ENCODE data around the gene NTN1.

Gene NTN1

DNA sequence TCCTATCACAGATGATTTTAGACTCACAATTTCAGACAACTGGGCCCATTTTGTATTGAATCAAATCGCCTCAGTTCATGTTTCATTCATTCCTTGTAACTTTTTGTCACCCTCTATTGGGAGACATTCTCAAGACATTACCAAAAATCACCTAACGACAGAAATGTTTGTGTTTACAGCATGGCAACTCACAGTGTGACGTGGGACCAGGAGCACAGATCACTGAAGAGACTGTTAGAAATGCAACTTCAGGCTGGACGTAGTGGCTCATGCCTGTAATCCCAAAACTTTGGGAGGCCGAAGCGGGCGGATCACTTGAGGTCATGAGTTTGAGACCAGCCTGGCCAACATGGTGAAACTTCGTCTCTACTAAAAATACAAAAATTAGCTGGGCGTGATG is 249.6 kb downstream of the NTN1 start:
- Histone ChIP-seq H3K79me2 (ENCODE audit: control insufficient read depth, low read length) (no peaks in the 10 kb centered on the region), H3K4me3 (ENCODE audit: low read length) (no peak overlapping the region), H3K27ac (ENCODE audit: low read depth, low read length) (no peak overlapping the region), H3K9me2 (replicated peaks; ENCODE audit: control insufficient read depth, low read length) (no peaks in the 10 kb centered on the region), H4K20me1 (ENCODE audit: control insufficient read depth, insufficient read depth, low read depth, low read length) (no peaks in the 10 kb centered on the region), H3K27me3 (ENCODE audit: control insufficient read depth, low read length) (no peaks in the 10 kb centered on the region), H3K4me1 (ENCODE audit: control insufficient read depth, low read length) (no peaks in the 10 kb centered on the region), H3K4me2 (ENCODE audit: low read length) (no peak overlapping the region), H3F3A (ENCODE audit: control insufficient read depth, insufficient read depth) (no peaks in the 10 kb centered on the region), H3K9me3 (ENCODE audit: control insufficient read depth, insufficient read depth, low read length) (no peaks in the 10 kb centered on the region), H3K36me3 (ENCODE audit: control insufficient read depth, low read length) (no peaks in the 10 kb centered on the region)
- TF ChIP-seq, protein P1, sequence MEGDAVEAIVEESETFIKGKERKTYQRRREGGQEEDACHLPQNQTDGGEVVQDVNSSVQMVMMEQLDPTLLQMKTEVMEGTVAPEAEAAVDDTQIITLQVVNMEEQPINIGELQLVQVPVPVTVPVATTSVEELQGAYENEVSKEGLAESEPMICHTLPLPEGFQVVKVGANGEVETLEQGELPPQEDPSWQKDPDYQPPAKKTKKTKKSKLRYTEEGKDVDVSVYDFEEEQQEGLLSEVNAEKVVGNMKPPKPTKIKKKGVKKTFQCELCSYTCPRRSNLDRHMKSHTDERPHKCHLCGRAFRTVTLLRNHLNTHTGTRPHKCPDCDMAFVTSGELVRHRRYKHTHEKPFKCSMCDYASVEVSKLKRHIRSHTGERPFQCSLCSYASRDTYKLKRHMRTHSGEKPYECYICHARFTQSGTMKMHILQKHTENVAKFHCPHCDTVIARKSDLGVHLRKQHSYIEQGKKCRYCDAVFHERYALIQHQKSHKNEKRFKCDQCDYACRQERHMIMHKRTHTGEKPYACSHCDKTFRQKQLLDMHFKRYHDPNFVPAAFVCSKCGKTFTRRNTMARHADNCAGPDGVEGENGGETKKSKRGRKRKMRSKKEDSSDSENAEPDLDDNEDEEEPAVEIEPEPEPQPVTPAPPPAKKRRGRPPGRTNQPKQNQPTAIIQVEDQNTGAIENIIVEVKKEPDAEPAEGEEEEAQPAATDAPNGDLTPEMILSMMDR (IDR thresholded peaks at IDR 0.05; ENCODE audit: low read depth, low read length, poor library complexity, severe bottlenecking) = no peak
- no peak for TF ChIP-seq EZH2phosphoT487 (IDR thresholded peaks at IDR 0.05; ENCODE audit: borderline replicate concordance, low read length)

DNA sequence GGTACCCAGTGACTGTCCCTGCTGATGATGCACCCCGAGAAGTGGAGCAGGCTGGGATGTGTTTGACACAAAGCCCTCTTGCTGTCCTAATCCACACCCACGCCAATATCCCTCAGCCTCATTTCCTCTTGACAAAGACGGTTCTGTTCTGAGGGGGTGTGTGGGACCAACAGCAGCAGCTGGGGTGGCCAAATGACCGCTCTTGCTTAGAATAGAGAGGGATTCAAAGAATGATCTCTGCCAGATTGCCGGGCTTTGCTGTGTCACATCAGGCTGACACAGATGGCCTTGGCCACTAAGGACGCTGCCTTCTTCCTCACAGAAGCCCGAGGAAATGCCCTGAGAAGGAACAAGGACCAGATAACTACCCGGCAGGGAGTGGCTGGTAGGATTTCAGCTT is 250.7 kb downstream of the NTN1 start:
- Histone ChIP-seq H3K4me2 (ENCODE audit: low read length) (no peak overlapping the region), H3K27me3 (ENCODE audit: control insufficient read depth, low read length) (no peaks in the 10 kb centered on the region), H3K4me3 (ENCODE audit: low read length) (no peak overlapping the region), H3K27ac (ENCODE audit: low read depth, low read length) (no peak overlapping the region), H3K9me2 (replicated peaks; ENCODE audit: control insufficient read depth, low read length) (no peaks in the 10 kb centered on the region), H3F3A (ENCODE audit: control insufficient read depth, insufficient read depth) (no peaks in the 10 kb centered on the region), H3K36me3 (ENCODE audit: control insufficient read depth, low read length) (no peaks in the 10 kb centered on the region), H3K79me2 (ENCODE audit: control insufficient read depth, low read length) (no peaks in the 10 kb centered on the region), H3K9me3 (ENCODE audit: control insufficient read depth, insufficient read depth, low read length) (no peaks in the 10 kb centered on the region), H3K4me1 (ENCODE audit: control insufficient read depth, low read length) (no peaks in the 10 kb centered on the region), H4K20me1 (ENCODE audit: control insufficient read depth, insufficient read depth, low read depth, low read length) (no peaks in the 10 kb centered on the region)
- no peak for TF ChIP-seq EZH2phosphoT487 (IDR thresholded peaks at IDR 0.05; ENCODE audit: borderline replicate concordance, low read length)
- TF ChIP-seq, protein P1 (IDR thresholded peaks at IDR 0.05; ENCODE audit: low read depth, low read length, poor library complexity, severe bottlenecking) = no peak

DNA sequence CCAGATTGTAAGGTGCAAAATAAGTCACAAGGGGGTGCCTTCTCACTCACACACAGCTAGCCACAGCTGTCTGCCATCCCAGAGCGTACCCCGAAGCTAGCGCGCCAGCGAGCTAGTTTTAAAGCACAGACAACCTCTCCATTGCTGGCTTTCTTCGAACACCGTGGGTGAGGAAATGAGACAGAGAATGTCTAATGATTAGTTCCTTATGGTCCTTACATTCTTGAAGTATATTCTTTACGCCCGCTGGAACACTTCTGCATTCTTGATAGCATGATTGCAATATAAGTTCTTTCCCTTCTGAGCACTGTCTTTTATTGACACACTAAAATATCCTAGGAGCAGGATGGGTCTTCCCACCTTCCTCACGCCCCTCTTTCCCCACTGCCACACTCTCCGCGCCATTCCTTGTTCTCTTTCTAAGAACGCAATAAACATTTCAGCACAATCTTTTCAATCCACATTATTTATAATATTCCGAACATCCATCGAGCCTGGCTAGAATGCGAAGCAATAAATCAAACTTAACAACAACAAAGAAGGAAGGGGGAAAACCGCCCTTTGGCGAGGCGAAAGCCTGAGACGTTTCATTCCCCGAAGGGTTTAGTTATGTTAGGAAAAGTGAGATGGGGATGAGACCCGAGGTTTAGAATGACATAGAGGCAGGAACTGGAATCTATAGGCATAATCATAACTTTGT is 251.3 kb downstream of the NTN1 start:
- Histone ChIP-seq H3K27me3 (ENCODE audit: control insufficient read depth, low read length) (no peaks in the 10 kb centered on the region), H3K4me1 (ENCODE audit: control insufficient read depth, low read length) (no peaks in the 10 kb centered on the region), H4K20me1 (ENCODE audit: control insufficient read depth, insufficient read depth, low read depth, low read length) (no peaks in the 10 kb centered on the region), H3K36me3 (ENCODE audit: control insufficient read depth, low read length) (no peaks in the 10 kb centered on the region), H3K4me2 (ENCODE audit: low read length) (no peak overlapping the region), H3K9me2 (replicated peaks; ENCODE audit: control insufficient read depth, low read length) (no peaks in the 10 kb centered on the region), H3K27ac (ENCODE audit: low read depth, low read length) (no peak overlapping the region), H3K9me3 (ENCODE audit: control insufficient read depth, insufficient read depth, low read length) (no peaks in the 10 kb centered on the region), H3K4me3 (ENCODE audit: low read length) (no peak overlapping the region), H3K79me2 (ENCODE audit: control insufficient read depth, low read length) (no peaks in the 10 kb centered on the region), H3F3A (ENCODE audit: control insufficient read depth, insufficient read depth) (no peaks in the 10 kb centered on the region)
- TF ChIP-seq EZH2phosphoT487 (IDR thresholded peaks at IDR 0.05; ENCODE audit: borderline replicate concordance, low read length) = no peak
- TF ChIP-seq, protein P1 (IDR thresholded peaks at IDR 0.05; ENCODE audit: low read depth, low read length, poor library complexity, severe bottlenecking) = no peak

All from DOHH2 (cell line).